Fibroblast of mammary gland (primary cell): Measurements from ENCODE around the gene AQR.
A peak's percentile ranks its signal among the peaks of the same experiment; 100 is the strongest.

Experiments used
- DNase-seq: peaks from one replicate; pipeline ENCODE4 v3.0.0-alpha.2; 2010; ENCODE audit warnings: low read depth
- H3K4me3 ChIP-seq: 2 replicates; pipeline ENCODE4 v1.5.1; 2011; ENCODE audit warnings: low read depth, mild to moderate bottlenecking, low read length, moderate library complexity; ENCODE audit not compliant: control insufficient read depth
- CTCF ChIP-seq: conservative IDR thresholded peaks from 2 replicates; pipeline ENCODE4 v1.5.1; 2011; ENCODE audit warnings: low read depth, low read length, inconsistent platforms; ENCODE audit not compliant: control insufficient read depth, insufficient read depth

Gene AQR

GRCh38 chr15:34837246-34838016, 132.1 kb downstream of the AQR start:
- no peak overlapping the region for H3K4me3 ChIP-seq
- no peak for TF ChIP-seq CTCF
- peak; percentile 81 for DNase-seq

GRCh38 chr15:34828145-34828911, 141.2 kb downstream of the AQR start:
- DNase-seq = no peak
- no peak overlapping the region for H3K4me3 ChIP-seq
- TF ChIP-seq CTCF = no peak

GRCh38 chr15:34821831-34822230, 147.7 kb downstream of the AQR start:
- TF ChIP-seq CTCF = no peak
- no peak overlapping the region for H3K4me3 ChIP-seq
- DNase-seq = no peak

- TF ChIP-seq CTCF = no peak
- no peak for DNase-seq
- no peak overlapping the region for H3K4me3 ChIP-seq
These were observed 149.4 kb downstream of the AQR start for GRCh38 chr15:34820110-34820509.

GRCh38 chr15:34818526-34818925, 151.0 kb downstream of the AQR start:
- no peak overlapping the region for H3K4me3 ChIP-seq
- no peak for DNase-seq
- TF ChIP-seq CTCF = no peak

GRCh38 chr15:34815836-34816235, 153.7 kb downstream of the AQR start:
- TF ChIP-seq CTCF = no peak
- no peak overlapping the region for H3K4me3 ChIP-seq
- DNase-seq = no peak
